HepG2 (cell line): ENCODE measurements around the gene IL3. TPM values are rescaled to one million over a fixed set of nuclear protein-coding genes. Genes with fewer than 3 reads are reported as not detected.

Experiments used
- ATAC-seq: fragments of 200-7000 bp; cut with Tn5 transposase; 3 replicates; pipeline ENCODE4 v1.9.1; 2020; ENCODE audit warnings: mild to moderate bottlenecking, moderate library complexity
- BruUV-seq: library from RNA; stranded (reverse); fragments of 400-500 nt; replicated peaks from 2 replicates; lab custom pipeline; 2021; lab: Mats Ljungman, UMichigan
- CTCF ChIA-PET: fragments of 300-600 bp; formaldehyde crosslinking; extraction: SDS; loops from one replicate; lab custom pipeline; 2021; ENCODE audit warnings: low total read pairs, inconsistent platforms, low intra/inter-chr PET ratio; lab: Yijun Ruan, JAX
- POLR2A ChIA-PET: fragments of 350-600 bp; sonication (Branson Sonifier 250); formaldehyde crosslinking; loops from one replicate; lab custom pipeline; 2020; ENCODE audit warnings: antibody characterized with exemption, inconsistent platforms; lab: Yijun Ruan, JAX
- DNase-seq: peaks from one replicate; pipeline ENCODE4 v3.0.0-alpha.2; 2015; ENCODE audit warnings: low spot score
- FAIRE-seq: peaks from 3 replicates; lab custom pipeline; 2011; peaks lifted over from hg19 to GRCh38; lab: Jason Lieb, UNC
- H2AFZ ChIP-seq: one replicate; pipeline ENCODE4 v1.6.1; 2011; ENCODE audit warnings: low read length, inconsistent platforms
- H3K27ac ChIP-seq: fragments of 300-600 bp; 3 replicates; pipeline ENCODE4 v1.8.0; 2011; ENCODE audit warnings: mixed run types, mild to moderate bottlenecking, mixed read lengths, low read length, inconsistent platforms; ENCODE audit not compliant: insufficient read depth; ENCODE audit errors: extremely low read length
- H3K27me3 ChIP-seq, 2 experiments: fragments of 200-600 bp in 1 of 2; 2 replicates in 1 of 2; 3 replicates in 1 of 2; pipeline versions ENCODE4 v1.6.0 to v1.8.0; 2011; ENCODE audit warnings: low read length in 2 of 2, mild to moderate bottlenecking in 2 of 2, moderate library complexity in 2 of 2, inconsistent platforms in 1 of 2; ENCODE audit not compliant: insufficient read depth in 2 of 2, control insufficient read depth in 1 of 2
- H3K36me3 ChIP-seq, 2 experiments: fragments of 200-600 bp in 1 of 2; replicated peaks in 1 of 2; 2 replicates in 1 of 2; 3 replicates in 1 of 2; pipeline versions ENCODE4 v1.5.1 to v1.8.0; 2011; ENCODE audit warnings: low read length in 2 of 2, inconsistent platforms in 1 of 2; ENCODE audit not compliant: insufficient read depth in 2 of 2, control insufficient read depth in 1 of 2
- H3K4me1 ChIP-seq: 2 replicates; pipeline ENCODE4 v1.5.1; 2012; ENCODE audit warnings: low read length, inconsistent platforms; ENCODE audit not compliant: insufficient read depth
- H3K4me2 ChIP-seq: 2 replicates; pipeline ENCODE4 v1.6.0; 2011; ENCODE audit warnings: low read depth, low read length, inconsistent platforms
- H3K4me3 ChIP-seq, 3 experiments: fragments of 200-600 bp in 1 of 3; sonication (generic), shearing (Covaris generic) in 1 of 3; replicated peaks in 1 of 3; 2 replicates each; pipeline ENCODE4 v1.5.1; 2011 to 2016; ENCODE audit warnings: low read length in 3 of 3, inconsistent platforms in 2 of 3, low read depth in 2 of 3, mild to moderate bottlenecking in 2 of 3, control low read depth in 1 of 3, mixed read lengths in 1 of 3; ENCODE audit not compliant: insufficient read depth in 1 of 3
- H3K79me2 ChIP-seq: one replicate; pipeline ENCODE4 v1.6.1; 2011; ENCODE audit warnings: low read length, inconsistent platforms; ENCODE audit not compliant: insufficient read depth
- H3K9ac ChIP-seq: 2 replicates; pipeline ENCODE4 v1.6.0; 2011; ENCODE audit warnings: mild to moderate bottlenecking, low read depth, low read length, inconsistent platforms; ENCODE audit not compliant: insufficient read depth
- H3K9me3 ChIP-seq: 2 replicates; pipeline ENCODE4 v1.5.1; 2012; ENCODE audit warnings: mild to moderate bottlenecking, low read length
- H4K20me1 ChIP-seq: 2 replicates; pipeline ENCODE4 v1.6.0; 2011; ENCODE audit warnings: inconsistent platforms, mild to moderate bottlenecking, low read length, moderate library complexity; ENCODE audit not compliant: insufficient read depth
- CEBPB ChIP-seq: IDR thresholded peaks from 2 replicates; pipeline ENCODE4 v1.6.1; 2011; ENCODE audit warnings: low read depth, low read length, improper control_type of control experiment, borderline replicate concordance
- EZH2 ChIP-seq: conservative IDR thresholded peaks from 2 replicates; pipeline ENCODE4 v1.6.1; 2012; ENCODE audit warnings: mild to moderate bottlenecking, low read depth, low read length, moderate library complexity
- NR3C1 ChIP-seq: sonication (generic); formaldehyde crosslinking; IDR thresholded peaks from 2 replicates; pipeline ENCODE4 v1.4.0; 2020; ENCODE audit warnings: missing genetic modification reagents
- RXRA ChIP-seq: sonication (generic); formaldehyde crosslinking; IDR thresholded peaks from 2 replicates; pipeline ENCODE4 v1.5.1; 2020; ENCODE audit warnings: missing genetic modification reagents
- THAP11 ChIP-seq: IDR thresholded peaks from 2 replicates; pipeline ENCODE4 v1.6.1; 2016; ENCODE audit warnings: missing biosample characterization, missing genetic modification reagents
- UBTF ChIP-seq: sonication (generic); formaldehyde crosslinking; IDR thresholded peaks from 2 replicates; pipeline ENCODE4 v1.4.0; 2020; ENCODE audit warnings: mild to moderate bottlenecking, missing genetic modification reagents
- ZBTB8A ChIP-seq: sonication (generic); formaldehyde crosslinking; IDR thresholded peaks from 2 replicates; pipeline ENCODE4 v1.4.0; 2020; ENCODE audit warnings: mild to moderate bottlenecking, low read depth, missing genetic modification reagents, borderline replicate concordance
- ZEB1 ChIP-seq: IDR thresholded peaks from 2 replicates; pipeline ENCODE4 v1.6.1; 2012; ENCODE audit warnings: mild to moderate bottlenecking, low read depth, inconsistent platforms; ENCODE audit not compliant: insufficient replicate concordance
- ZNF280B ChIP-seq: sonication (generic); formaldehyde crosslinking; IDR thresholded peaks from 2 replicates; pipeline ENCODE4 v1.5.0; 2020; ENCODE audit warnings: missing genetic modification reagents, mild to moderate bottlenecking, borderline replicate concordance
- ZNF501 ChIP-seq: sonication (generic); formaldehyde crosslinking; IDR thresholded peaks from 2 replicates; pipeline ENCODE4 v1.5.1; 2020; ENCODE audit warnings: mild to moderate bottlenecking, moderate library complexity, missing genetic modification reagents
- ZNF556 ChIP-seq: sonication (generic); formaldehyde crosslinking; IDR thresholded peaks from 2 replicates; pipeline ENCODE4 v1.4.0; 2020; ENCODE audit warnings: mild to moderate bottlenecking, missing genetic modification reagents, borderline replicate concordance
- WGBS: methylation state at CpG from one replicate; pipeline ENCODE4 v1.1.6; 2017; ENCODE audit warnings: low lambda C conversion rate; 5-methylcytosine and 5-hydroxymethylcytosine counted together
- in situ Hi-C: cut with HindIII; loops from 2 replicates; pipeline ENCODE4 v1.10.0; 2017; ENCODE audit warnings: low pct_unique_long_range_greater_than_20kb; ENCODE audit not compliant: extremely low pct_ligation_motif_present
- intact Hi-C: fragments of 100-400 bp; cut with micrococcal nuclease; formaldehyde crosslinking; loops from one replicate; pipeline ENCODE4 v1.10.0; 2022; ENCODE audit not compliant: unreplicated experiment
- polyA plus RNA-seq, 8 experiments: library from polyadenylated mRNA; depleted of rRNA in 3 of 8; stranded (reverse) in 7 of 8; unstranded in 1 of 8; fragments of >200 nt; fragmentation: Illumina TruSeq in 4 of 8; extraction: Trizol in 4 of 8; gene quantifications; 2 replicates each; pipeline versions ENCODE4 v1.2.1 to v1.2.3, GENCODE V29; 2011 to 2016; ENCODE audit warnings: low read depth in 4 of 8, missing spikeins in 1 of 8, mixed read lengths in 1 of 8; ENCODE audit not compliant: insufficient read depth in 1 of 8
- total RNA-seq, 5 experiments: library from RNA; depleted of rRNA; stranded (reverse); fragments of >200 nt; fragmentation: Illumina TruSeq; extraction: Trizol; gene quantifications; 2 replicates each; pipeline ENCODE4 v1.2.3, GENCODE V29; 2016; ENCODE audit warnings: low read depth in 1 of 5

Gene IL3
- total and polyA plus RNA-seq, 2 of the 13 experiments (the other 11 are each of a cell fraction or from before 2014, with no cell fraction given), result not detected

GRCh38 chr5:132067941-132068808 is 7.7 kb downstream of the IL3 start:
- CTCF ChIA-PET, result no interaction called here
- no peaks in the 10 kb centered on the region for H4K20me1 ChIP-seq
- intact Hi-C loops, result loop anchor here (5.0 kb wide), 1 partner anchor 109 kb away; no protein-coding TSS in a partner anchor
- TF ChIP-seq ZBTB8A (no peak), THAP11 (CRISPR knock-in tag) (no peak), ZNF556 (CRISPR knock-in tag) (no peak)
- TF ChIP-seq, all 625 proteins: peak for 0
- peaks cover 18% of the 10 kb centered on the region for H3K4me1 ChIP-seq
- BruUV-seq, result no TSS peak
- H3K36me3 ChIP-seq, result no peaks in the 10 kb centered on the region
- no peak overlapping the region for H3K9ac ChIP-seq
- DNase-seq (no peak), FAIRE-seq (no peak), ATAC-seq (no peak)
- H3K27me3 ChIP-seq, result peaks cover 7 to 54% of the 10 kb centered on the region in 2 experiments; a peak in 3 of 5 replicates
- no peak overlapping the region for H2AFZ ChIP-seq
- in situ Hi-C loops, result no loop called here
- H3K4me2 ChIP-seq, result no peak overlapping the region
- H3K4me3 ChIP-seq, result no peak overlapping the region
- 18% methylated on average over 6 of the region's 13 CpGs for WGBS
- H3K9me3 ChIP-seq, result no peaks in the 10 kb centered on the region
- no peak overlapping the region for H3K27ac ChIP-seq
- no peaks in the 10 kb centered on the region for H3K79me2 ChIP-seq
- POLR2A ChIA-PET, result no interaction called here

GRCh38 chr5:132069561-132069960 is 9.1 kb downstream of the IL3 start:
- Histone ChIP-seq H3K9me3 (no peaks in the 10 kb centered on the region), H3K9ac (no peak overlapping the region), H4K20me1 (no peaks in the 10 kb centered on the region), H3K36me3 (no peaks in the 10 kb centered on the region), H3K27me3 (peaks cover 7 to 54% of the 10 kb centered on the region in 2 experiments; a peak in 3 of 5 replicates), H3K79me2 (no peaks in the 10 kb centered on the region), H3K27ac (no peak overlapping the region), H3K4me3 (no peak overlapping the region), H2AFZ (no peak overlapping the region), H3K4me2 (no peak overlapping the region), H3K4me1 (peaks cover 28% of the 10 kb centered on the region)
- WGBS, result 50% methylated on average over 1 of the region's 10 CpGs
- ATAC-seq, result no peak
- POLR2A ChIA-PET, result no interaction called here
- no peak for DNase-seq
- intact Hi-C loops (loop anchor here (5.0 kb wide), 1 partner anchor 108 kb away; no protein-coding TSS in a partner anchor), in situ Hi-C loops (no loop called here)
- FAIRE-seq, result no peak
- no TSS peak for BruUV-seq
- TF ChIP-seq EZH2 (no peak), NR3C1 (CRISPR knock-in tag) (no peak), CEBPB (0 out of 2 replicates have a peak, but pooled peaks have one; percentile 1), RXRA (CRISPR knock-in tag) (no peak), ZNF280B (CRISPR knock-in tag) (no peak), ZNF501 (CRISPR knock-in tag) (no peak), ZEB1 (no peak), UBTF (no peak)
- TF ChIP-seq, all 625 proteins: peak for 1
- CTCF ChIA-PET, result no interaction called here
